ENCODE results near the gene RAPGEF1.

DNA sequence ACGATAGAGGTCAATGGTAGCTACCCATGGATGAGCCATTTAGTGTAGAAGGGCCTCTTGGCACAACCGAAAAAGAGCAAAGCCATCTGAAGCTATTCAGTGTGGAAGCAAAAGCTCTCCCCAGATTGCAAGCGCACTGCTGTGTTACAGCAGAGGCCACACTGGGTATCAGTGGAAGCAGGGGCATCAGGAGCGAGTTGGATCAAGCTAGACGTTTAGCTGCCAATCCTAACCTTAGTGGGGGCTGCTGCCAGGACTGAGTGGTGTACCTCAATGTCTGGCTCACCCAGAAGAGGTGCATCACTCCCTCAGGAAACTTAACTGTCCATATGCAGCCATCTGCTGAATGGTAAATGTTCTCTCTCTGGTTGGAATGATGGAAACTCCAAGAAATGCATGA, 44.5 kb downstream of the RAPGEF1 start:
- no peak for TF ChIP-seq CTCF (IDR thresholded peaks at IDR 0.05)
- TF ChIP-seq EP300 (IDR thresholded peaks at IDR 0.05): no peak
- no peak for TF ChIP-seq POLR2A (IDR thresholded peaks at IDR 0.05)

Measured in ovary (tissue), 3 donors.